Fibroblast of skin of right quadriceps (primary cell): ENCODE measurements around the gene KAT8.
A peak's percentile ranks its signal among the peaks of the same experiment; 100 is the strongest.

Source experiments
- DNase-seq: peaks from one replicate; pipeline ENCODE4 v3.0.0-alpha.2; 2013

KAT8 gene

GRCh38 chr16:31108794-31109558 lies 8.5 kb upstream of the KAT8 start:
- no peak for DNase-seq

- no peak for DNase-seq
These were observed 7.8 kb upstream of the KAT8 start for GRCh38 chr16:31109622-31110021.

DNA sequence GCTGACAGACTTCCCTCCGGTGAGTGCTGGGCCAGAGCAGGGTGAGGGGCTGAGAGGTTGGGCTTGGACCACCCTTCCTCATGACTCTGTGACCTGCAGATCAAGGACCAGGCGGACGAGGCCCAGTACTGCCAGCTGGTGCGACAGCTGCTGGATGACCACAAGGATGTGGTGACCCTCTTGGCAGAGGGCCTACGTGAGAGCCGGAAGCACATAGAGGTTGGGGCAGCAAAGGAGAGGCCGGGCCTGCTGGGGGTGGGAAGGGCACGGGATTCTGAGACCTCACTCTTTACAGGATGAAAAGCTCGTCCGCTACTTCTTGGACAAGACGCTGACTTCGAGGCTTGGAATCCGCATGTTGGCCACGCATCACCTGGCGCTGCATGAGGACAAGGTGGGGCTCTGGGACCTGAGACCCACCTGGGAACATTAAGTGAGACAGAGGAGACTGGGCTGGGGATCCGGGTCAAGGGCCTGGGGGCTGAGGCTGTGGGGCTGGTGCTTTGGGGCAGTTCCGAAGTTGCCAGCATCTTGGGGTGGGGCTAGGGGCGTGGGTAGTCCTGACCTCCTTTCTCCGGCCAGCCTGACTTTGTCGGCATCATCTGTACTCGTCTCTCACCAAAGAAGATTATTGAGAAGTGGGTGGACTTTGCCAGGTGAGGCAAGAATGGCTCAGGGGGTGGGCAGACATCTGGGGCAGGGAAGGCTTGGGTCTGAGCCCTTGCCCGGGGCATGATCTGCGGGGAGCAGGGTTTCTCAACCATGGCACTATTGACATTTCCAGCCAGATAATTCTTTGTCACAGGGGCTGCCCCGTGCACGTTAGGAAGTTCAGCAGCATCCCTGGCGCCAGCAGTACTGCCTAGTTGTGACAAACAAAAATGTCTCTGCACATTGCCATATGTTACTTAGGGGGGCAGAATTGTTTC lies 7.1 kb upstream of the KAT8 start:
- no peak for DNase-seq

DNA sequence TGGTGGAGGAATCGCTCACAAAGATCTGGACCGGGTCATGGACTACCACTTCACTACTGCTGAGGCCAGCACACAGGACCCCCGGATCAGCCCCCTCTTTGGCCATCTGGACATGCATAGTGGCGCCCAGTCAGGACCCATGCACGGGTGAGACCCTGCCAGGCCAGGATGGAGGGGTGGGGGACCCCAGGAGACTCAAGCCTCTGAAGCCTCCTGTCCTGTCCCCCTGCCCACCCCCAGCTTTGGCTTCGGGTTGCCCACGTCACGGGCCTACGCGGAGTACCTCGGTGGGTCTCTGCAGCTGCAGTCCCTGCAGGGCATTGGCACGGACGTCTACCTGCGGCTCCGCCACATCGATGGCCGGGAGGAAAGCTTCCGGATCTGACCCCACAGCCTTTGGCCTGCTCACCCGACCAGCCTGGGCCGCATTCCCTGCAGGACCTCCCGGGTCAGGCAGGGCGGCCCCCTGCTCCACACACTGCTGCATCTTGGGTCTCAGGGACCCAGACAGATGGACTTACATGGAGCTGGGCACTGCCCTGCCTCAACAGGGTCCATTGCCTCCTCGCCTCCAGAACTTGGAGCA lies 5.5 kb upstream of the KAT8 start:
- no peak for DNase-seq

DNA sequence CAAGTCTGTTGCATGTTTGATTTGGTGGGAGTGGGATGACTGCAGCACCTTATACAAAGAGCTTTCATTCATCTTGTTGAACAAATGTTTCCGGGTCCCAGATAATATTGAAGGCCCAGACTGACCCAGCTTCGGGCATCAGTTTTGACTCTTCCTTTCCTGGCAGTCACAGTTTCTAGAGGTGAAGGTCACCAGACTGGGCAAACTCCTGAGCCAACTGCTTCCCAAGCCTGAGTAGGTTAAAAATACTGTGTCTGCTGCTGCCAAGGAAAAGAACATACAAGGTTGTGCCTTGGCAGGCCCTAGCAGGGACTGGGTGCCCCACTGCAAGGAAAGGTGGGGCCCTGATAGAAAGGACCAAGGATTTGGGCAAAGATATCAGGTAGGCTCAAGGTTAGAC lies 4.8 kb upstream of the KAT8 start:
- DNase-seq: no peak

DNA sequence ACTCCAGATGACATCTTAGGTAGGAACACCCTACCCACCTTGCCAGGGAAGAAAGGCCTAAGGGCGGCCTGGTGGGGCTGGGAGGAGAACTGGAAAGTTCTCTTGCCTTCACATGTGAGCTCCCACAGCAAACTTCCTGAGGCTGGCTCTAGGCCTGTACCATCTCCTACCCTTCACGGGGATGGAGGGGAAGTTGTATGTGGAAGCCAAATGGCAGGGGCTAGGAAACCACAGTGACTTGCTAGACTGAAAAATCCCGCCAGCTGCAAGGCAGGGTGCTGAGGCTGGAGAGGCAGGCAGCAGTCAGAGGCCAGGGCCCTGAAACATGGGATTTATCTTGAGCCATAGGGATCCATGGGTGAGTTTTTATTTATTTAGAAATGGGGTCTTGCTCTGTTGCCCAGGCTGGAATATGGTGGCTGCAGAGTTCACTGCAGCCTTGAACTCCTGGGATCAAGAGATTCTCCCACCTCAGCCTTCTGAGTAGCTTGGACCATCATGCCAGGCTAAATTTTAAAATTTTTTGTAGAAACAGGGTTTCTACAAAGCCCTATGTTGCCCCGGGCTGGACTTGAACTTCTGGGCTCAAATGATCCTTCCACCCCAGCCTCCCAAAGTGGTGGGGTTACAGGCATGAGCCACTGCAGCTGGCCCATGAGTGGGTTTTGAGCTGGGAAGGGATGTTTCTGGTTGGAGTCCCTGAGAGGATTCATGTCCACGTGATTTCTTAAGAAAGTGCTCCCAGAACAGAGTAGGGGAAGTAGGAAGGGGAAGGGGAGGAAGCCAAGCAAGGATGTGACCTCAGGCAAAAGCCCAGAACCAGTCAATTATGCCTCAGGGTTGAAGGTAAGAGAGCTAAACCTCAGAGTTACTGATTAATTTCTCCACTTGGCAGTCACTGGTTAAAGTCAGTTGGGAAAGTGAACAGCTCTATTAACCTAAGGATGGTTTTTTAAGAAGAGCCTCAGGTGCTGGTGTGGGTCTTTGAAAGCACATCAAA lies 4.0 kb upstream of the KAT8 start:
- no peak for DNase-seq

DNA sequence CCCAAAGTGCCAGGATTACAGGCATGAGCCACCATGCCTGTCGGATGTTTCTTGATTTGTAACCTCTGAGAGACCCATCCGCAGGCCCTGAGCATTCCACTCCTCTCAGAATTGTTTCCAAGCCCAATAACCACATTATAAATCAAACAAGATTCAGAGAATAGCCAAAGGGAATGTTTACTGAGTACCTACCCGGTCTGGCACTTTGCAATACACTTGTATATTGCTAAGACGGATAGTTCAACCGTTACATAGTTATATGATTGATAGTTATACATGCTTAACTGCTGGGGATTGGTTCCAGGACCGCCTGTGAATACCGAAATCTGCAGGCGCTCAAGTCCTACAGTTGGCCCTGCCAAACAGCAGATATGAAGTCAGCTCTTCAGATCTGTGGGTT lies 3.0 kb upstream of the KAT8 start:
- DNase-seq: no peak

GRCh38 chr16:31118223-31119155 lies 1.0 kb downstream of the KAT8 start:
- DNase-seq: peak; percentile 40

- DNase-seq: no peak
These were observed 2.7 kb downstream of the KAT8 start for GRCh38 chr16:31120129-31120528.

DNA sequence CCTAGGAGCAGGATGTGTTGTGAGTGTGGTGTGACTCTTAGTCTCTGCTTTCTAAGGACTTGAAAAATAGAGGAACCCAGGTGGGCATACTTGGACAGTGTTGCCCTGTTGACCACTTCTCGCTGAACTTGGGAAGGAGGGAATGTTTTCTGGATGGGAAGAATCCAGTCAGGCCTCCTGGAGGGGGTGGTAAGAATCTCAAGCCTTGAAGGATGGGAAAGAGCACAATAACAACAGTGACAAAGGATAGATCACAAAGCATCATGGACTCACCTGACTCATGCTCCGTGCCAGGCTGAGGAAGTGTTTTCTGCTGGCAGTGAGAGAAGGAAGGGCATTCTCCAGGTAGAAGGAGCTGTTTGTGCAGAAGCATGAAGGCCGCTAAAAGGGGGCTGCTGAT lies 8.4 kb downstream of the KAT8 start:
- no peak for DNase-seq

DNA sequence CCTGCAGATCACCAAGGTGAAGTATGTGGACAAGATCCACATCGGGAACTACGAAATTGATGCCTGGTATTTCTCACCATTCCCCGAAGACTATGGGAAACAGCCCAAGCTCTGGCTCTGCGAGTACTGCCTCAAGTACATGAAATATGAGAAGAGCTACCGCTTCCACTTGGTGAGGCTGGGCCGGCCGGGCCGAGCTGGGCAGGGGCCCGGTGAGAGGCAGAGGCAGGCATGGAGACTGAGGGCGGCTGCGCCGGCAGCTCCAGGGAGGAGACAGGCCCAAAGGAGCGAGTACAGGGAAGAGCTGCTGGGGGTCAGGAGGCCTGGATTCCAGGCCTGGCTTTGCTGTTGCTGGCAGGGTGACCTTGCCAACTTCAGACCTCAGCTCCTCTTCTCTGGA lies 9.7 kb downstream of the KAT8 start:
- no peak for DNase-seq

DNA sequence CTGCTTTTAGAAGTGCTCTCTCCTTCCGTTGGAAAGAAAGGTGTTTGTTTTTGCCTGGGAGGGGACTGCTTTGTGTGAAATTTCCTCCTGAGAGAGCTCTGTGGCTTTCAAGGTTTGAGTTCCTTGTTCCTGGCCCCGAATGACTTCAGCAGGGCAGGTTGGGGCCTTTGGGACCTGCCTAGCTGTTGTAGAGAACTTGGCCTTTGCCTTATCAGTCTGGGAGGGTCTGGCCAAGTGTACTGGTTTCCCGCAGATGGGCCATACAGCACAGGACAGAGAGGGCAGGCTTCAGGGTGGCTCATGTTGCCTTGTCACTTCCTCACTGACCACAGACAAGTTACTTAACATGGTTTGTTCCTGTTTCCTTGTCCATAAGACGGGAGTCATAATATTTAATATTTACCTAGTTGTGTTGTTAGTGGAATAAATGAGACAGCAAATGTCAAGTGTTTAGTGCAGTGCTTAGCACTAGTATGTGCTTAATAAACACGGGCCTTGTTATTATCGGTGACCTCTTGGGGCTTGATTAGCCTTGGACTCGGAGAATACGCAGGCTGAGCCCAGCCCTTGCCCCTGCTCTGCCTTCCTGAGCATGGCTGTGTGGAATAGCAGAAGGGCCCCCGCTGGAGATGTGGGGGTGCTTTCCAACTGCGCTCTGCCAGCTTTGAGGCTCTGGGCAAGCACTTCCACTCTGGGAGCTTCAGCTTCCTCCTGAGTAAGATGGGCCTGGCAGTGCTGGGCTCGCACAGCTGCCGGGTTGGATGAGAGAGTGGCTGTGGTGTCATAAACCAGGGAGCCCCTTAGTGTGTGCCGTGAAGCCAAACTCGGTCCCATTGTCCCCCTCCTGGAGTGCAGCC lies 11.5 kb downstream of the KAT8 start:
- DNase-seq: no peak

- no peak for DNase-seq
These were observed 12.3 kb downstream of the KAT8 start for GRCh38 chr16:31129568-31130335.

DNA sequence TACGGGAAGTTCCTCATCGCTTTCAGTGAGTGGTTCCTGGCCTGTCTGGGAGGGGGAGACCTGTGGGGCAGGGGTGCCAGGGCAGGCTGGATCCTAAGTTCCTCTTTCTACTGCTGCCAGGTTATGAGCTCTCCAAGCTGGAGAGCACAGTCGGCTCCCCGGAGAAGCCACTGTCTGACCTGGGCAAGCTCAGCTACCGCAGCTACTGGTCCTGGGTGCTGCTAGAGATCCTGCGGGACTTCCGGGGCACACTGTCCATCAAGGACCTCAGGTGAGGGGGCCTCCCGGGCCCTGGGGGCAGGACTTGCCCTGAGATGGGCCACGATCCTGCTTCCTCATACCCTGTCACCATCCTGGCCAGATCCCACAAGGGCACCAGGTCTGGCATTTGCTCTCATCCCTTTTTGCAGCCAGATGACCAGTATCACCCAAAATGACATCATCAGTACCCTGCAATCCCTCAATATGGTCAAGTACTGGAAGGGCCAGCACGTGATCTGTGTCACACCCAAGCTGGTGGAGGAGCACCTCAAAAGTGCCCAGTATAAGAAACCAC lies 12.9 kb downstream of the KAT8 start:
- no peak for DNase-seq

- no peak for DNase-seq
These were observed 13.4 kb downstream of the KAT8 start for GRCh38 chr16:31130899-31131298.

GRCh38 chr16:31131416-31131815 lies 14.0 kb downstream of the KAT8 start:
- DNase-seq: no peak

DNA sequence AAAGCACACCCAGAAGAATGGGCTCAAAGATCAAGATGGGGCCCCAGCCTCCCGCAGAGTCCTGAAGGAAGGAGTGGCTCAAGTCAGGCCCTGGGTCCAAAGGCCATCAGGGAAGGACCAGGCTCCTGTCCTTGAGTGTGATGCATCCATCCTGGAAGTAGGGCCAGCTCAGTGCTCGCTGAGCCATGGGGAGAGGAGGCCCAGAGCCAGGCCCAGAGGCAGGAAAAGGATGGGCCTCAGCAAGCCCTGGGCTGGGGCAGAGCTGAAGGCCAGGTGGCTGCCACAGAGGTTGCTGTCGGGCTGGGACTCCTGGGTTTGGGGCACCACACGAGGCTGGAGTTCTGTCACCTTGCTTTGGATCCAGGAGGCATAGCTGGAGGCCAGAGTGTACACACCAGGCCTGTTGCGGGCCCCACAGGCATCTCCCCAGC lies 14.4 kb downstream of the KAT8 start:
- DNase-seq: no peak

- DNase-seq: no peak
These were observed 15.0 kb downstream of the KAT8 start for GRCh38 chr16:31132303-31132979.
